Bone marrow (tissue), 2 donors: ENCODE measurements around the gene AQP12B.
"Not testable (repeated sequence)": the region's sequence is repeated elsewhere in the genome, so short reads cannot be mapped to it uniquely, and the experiment has no call there.

ENCODE experiments used
- DNase-seq, 2 donors: peaks; one replicate each; lab custom pipeline; 2025; lab: John Stamatoyannopoulos, UW

Gene AQP12B

GRCh38 chr2:240682431-240683224, at the start of gene AQP12B:
Gene AQP12B, minus strand, starts transcription at chr2:240682885. Its CDS starts 48 bp downstream, at chr2:240682837.
- DNase-seq: not testable (repeated sequence)

- no peak for DNase-seq
These were observed 49.5 kb upstream of the AQP12B start for GRCh38 chr2:240732184-240732583.

GRCh38 chr2:240731178-240731545, 48.5 kb upstream of the AQP12B start:
- no peak for DNase-seq

- DNase-seq: no peak
These were observed 48.0 kb upstream of the AQP12B start for GRCh38 chr2:240730501-240731177.

- DNase-seq: no peak
These were observed 46.1 kb upstream of the AQP12B start for GRCh38 chr2:240728827-240729226.

GRCh38 chr2:240728361-240728760, 45.7 kb upstream of the AQP12B start:
- DNase-seq: no peak

GRCh38 chr2:240727913-240728312, 45.2 kb upstream of the AQP12B start:
- no peak for DNase-seq

GRCh38 chr2:240727439-240727838, 44.8 kb upstream of the AQP12B start:
- DNase-seq: no peak

- no peak for DNase-seq
These were observed 44.2 kb upstream of the AQP12B start for GRCh38 chr2:240726876-240727275.

GRCh38 chr2:240725671-240726070, 43.0 kb upstream of the AQP12B start:
- DNase-seq: no peak

GRCh38 chr2:240725266-240725665, 42.6 kb upstream of the AQP12B start:
- DNase-seq: no peak

GRCh38 chr2:240724431-240724830, 41.7 kb upstream of the AQP12B start:
- DNase-seq: no peak

GRCh38 chr2:240723851-240724250, 41.2 kb upstream of the AQP12B start:
- DNase-seq: no peak

GRCh38 chr2:240722796-240723735, 40.4 kb upstream of the AQP12B start:
- DNase-seq: no peak

GRCh38 chr2:240722376-240722775, 39.7 kb upstream of the AQP12B start:
- DNase-seq: no peak

- no peak for DNase-seq
These were observed 39.0 kb upstream of the AQP12B start for GRCh38 chr2:240721596-240722180.

GRCh38 chr2:240720686-240721595, 38.3 kb upstream of the AQP12B start:
- DNase-seq: no peak

GRCh38 chr2:240719676-240720545, 37.2 kb upstream of the AQP12B start:
- DNase-seq: no peak

GRCh38 chr2:240718896-240719490, 36.3 kb upstream of the AQP12B start:
- DNase-seq: no peak
